ENCODE data around the gene ASTN2. TPM values are rescaled to one million over a fixed set of nuclear protein-coding genes. Genes with fewer than 3 reads are reported as not detected.

The ASTN2 gene
- total and polyA plus RNA-seq, 2 experiments from 2014 or later, result 5.6 to 7.7 TPM

DNA sequence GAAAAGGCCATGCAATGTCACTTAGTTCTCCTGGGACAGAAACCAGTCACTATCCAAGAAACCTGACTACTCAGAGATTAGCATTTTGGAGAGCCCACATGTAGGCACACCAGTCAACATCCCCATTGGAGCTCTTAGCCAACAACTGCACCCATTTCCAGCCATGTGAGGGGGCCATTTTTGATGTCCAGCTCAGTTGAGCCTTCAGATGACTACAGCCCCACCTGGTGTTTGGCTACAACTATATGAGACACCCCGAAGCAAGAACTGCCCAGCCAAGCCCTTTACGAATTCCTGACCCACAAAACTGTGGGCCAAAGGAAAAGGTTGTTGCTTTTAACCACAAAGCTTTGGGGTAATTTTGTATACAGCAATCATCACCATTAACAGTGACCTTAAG lies 300.1 kb downstream of the ASTN2 start:
- no peaks in the 10 kb centered on the region for H3K27me3 ChIP-seq

GRCh38 chr9:117104716-117105495 lies 310.0 kb downstream of the ASTN2 start:
- peak in 1 of 2 donors; percentile 35 for DNase-seq (ENCODE audit: low read depth in 1 of 2, low spot score in 1 of 2)
- Histone ChIP-seq H3K4me3 (no peak overlapping the region), H3K36me3 (no peaks in the 10 kb centered on the region), H3K4me1 (ENCODE audit: low read depth) (peaks cover 12% of the 10 kb centered on the region), H3K9me3 (ENCODE audit: low read depth) (no peaks in the 10 kb centered on the region), H3K27ac (no peak overlapping the region), H3K27me3 (no peaks in the 10 kb centered on the region)
- TF ChIP-seq CTCF (IDR thresholded peaks at IDR 0.05; ENCODE audit: low read depth, low read length), result no peak

More for the DNA sequence above, 300.1 kb downstream of the ASTN2 start:
- Histone ChIP-seq H3K36me3 (no peaks in the 10 kb centered on the region), H3K4me1 (ENCODE audit: low read depth) (peaks cover 3% of the 10 kb centered on the region), H3K4me3 (no peak overlapping the region), H3K27ac (no peak overlapping the region), H3K9me3 (ENCODE audit: low read depth) (no peaks in the 10 kb centered on the region)
- no peak for DNase-seq (ENCODE audit: low read depth in 1 of 2, low spot score in 1 of 2)
- no peak for TF ChIP-seq CTCF (IDR thresholded peaks at IDR 0.05; ENCODE audit: low read depth, low read length)

- H3K27ac ChIP-seq, result peak overlapping the region; percentile 52
- no peak overlapping the region for H3K4me3 ChIP-seq
- no peak for DNase-seq (ENCODE audit: low read depth in 1 of 2, low spot score in 1 of 2)
- no peaks in the 10 kb centered on the region for H3K27me3 ChIP-seq
- peaks cover 12% of the 10 kb centered on the region for H3K4me1 ChIP-seq (ENCODE audit: low read depth)
- H3K9me3 ChIP-seq (ENCODE audit: low read depth), result no peaks in the 10 kb centered on the region
- TF ChIP-seq CTCF (IDR thresholded peaks at IDR 0.05; ENCODE audit: low read depth, low read length), result no peak
- no peaks in the 10 kb centered on the region for H3K36me3 ChIP-seq
These were observed 310.7 kb downstream of the ASTN2 start for GRCh38 chr9:117104206-117104605.

- Histone ChIP-seq H3K4me1 (ENCODE audit: low read depth) (peaks cover 12% of the 10 kb centered on the region), H3K9me3 (ENCODE audit: low read depth) (no peaks in the 10 kb centered on the region), H3K27me3 (no peaks in the 10 kb centered on the region), H3K4me3 (no peak overlapping the region), H3K36me3 (no peaks in the 10 kb centered on the region), H3K27ac (peak overlapping the region; percentile 52)
- no peak for TF ChIP-seq CTCF (IDR thresholded peaks at IDR 0.05; ENCODE audit: low read depth, low read length)
- no peak for DNase-seq (ENCODE audit: low read depth in 1 of 2, low spot score in 1 of 2)
These were observed 311.3 kb downstream of the ASTN2 start for GRCh38 chr9:117103438-117104110.

DNA sequence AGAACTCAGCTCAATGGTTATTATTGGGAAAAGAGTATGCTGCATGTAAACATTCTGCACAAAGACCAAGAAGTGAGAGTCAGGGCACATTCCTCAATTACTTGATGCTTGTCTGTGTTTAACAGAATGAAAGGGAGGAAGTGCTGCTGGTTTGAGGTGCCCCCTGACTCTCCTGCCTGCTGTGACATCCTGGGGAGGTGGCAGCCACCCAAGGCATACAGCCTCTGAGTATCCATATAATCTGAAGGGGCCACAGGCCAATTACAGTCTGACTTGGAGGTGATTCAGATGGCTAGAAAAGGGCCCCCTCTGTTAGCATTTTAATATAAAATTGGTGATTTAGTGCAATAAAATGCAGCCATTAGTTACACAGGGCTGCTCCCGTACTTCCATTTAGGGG lies 313.8 kb downstream of the ASTN2 start:
- Histone ChIP-seq H3K4me1 (ENCODE audit: low read depth) (peaks cover 12% of the 10 kb centered on the region), H3K36me3 (no peaks in the 10 kb centered on the region), H3K4me3 (no peak overlapping the region), H3K9me3 (ENCODE audit: low read depth) (no peaks in the 10 kb centered on the region), H3K27me3 (no peaks in the 10 kb centered on the region), H3K27ac (no peak overlapping the region)
- no peak for TF ChIP-seq CTCF (IDR thresholded peaks at IDR 0.05; ENCODE audit: low read depth, low read length)
- DNase-seq (ENCODE audit: low read depth in 1 of 2, low spot score in 1 of 2), result no peak
